Measurements from ENCODE around the gene GKN2. TPM values are rescaled to one million over a fixed set of nuclear protein-coding genes. Genes with fewer than 3 reads are reported as not detected.

The GKN2 gene
- polyA plus RNA-seq, 1 donor: not detected

Other genes starting within 250 kb of the GKN2 start
- 6.8 TPM for gene ARHGAP25, start 218.1 kb downstream of the GKN2 start, polyA plus RNA-seq (ENCODE audit: insufficient read length)
- gene BMP10, start 81.5 kb downstream of the GKN2 start, polyA plus RNA-seq (ENCODE audit: insufficient read length): not detected
- gene GKN1, start 21.7 kb upstream of the GKN2 start, polyA plus RNA-seq (ENCODE audit: insufficient read length): not detected
- 82.4 TPM for gene ANTXR1, start 60.3 kb upstream of the GKN2 start, polyA plus RNA-seq (ENCODE audit: insufficient read length)